PC-9 (cell line): ENCODE data around the gene RAX. TPM values are rescaled to one million over a fixed set of nuclear protein-coding genes. Genes with fewer than 3 reads are reported as not detected.

ENCODE experiments used
- BruUV-seq: library from RNA; stranded (reverse); fragments of 400-500 nt; replicated peaks from 2 replicates; lab custom pipeline; 2021; lab: Mats Ljungman, UMichigan
- CTCF ChIA-PET: fragments of 300-600 bp; sonication (Branson Sonifier 250); formaldehyde crosslinking; loops from one replicate; lab custom pipeline; 2022; ENCODE audit warnings: antibody characterized with exemption; lab: Charles Lee
- POLR2A ChIA-PET: fragments of 300-600 bp; sonication (Branson Sonifier 250); formaldehyde crosslinking; loops from one replicate; lab custom pipeline; 2022; ENCODE audit warnings: antibody characterized with exemption; ENCODE audit not compliant: unreplicated experiment; lab: Charles Lee
- DNase-seq, 2 experiments: peaks; one replicate each; pipeline versions ENCODE4 v3.0.0 to v3.0.0-alpha.2; 2015 to 2022; ENCODE audit warnings: mixed read lengths in 1 of 2
- H2AFZ ChIP-seq: fragments of 200-600 bp; sonication (generic); 2 replicates; pipeline ENCODE4 v1.8.1; 2017; ENCODE audit warnings: antibody characterized with exemption
- H3F3A ChIP-seq: fragments of 200-600 bp; sonication (generic); 2 replicates; pipeline ENCODE4 v1.8.1; 2017; ENCODE audit warnings: antibody characterized with exemption, mild to moderate bottlenecking, low read depth; ENCODE audit not compliant: insufficient read depth
- H3K27ac ChIP-seq: fragments of 200-600 bp; sonication (generic); 2 replicates; pipeline ENCODE4 v1.6.1; 2016; ENCODE audit warnings: mixed run types
- H3K27me3 ChIP-seq: fragments of 200-600 bp; sonication (generic); 2 replicates; pipeline ENCODE4 v1.6.1; 2016; ENCODE audit warnings: low read depth, mixed run types; ENCODE audit not compliant: insufficient read depth
- H3K36me3 ChIP-seq: fragments of 200-600 bp; sonication (generic); 2 replicates; pipeline ENCODE4 v1.6.1; 2016; ENCODE audit warnings: low read depth, mixed run types
- H3K4me1 ChIP-seq: fragments of 200-600 bp; sonication (generic); replicated peaks from 2 replicates; pipeline ENCODE4 v1.6.1; 2016; ENCODE audit warnings: mixed run types; ENCODE audit not compliant: insufficient read depth
- H3K4me2 ChIP-seq: fragments of 200-600 bp; sonication (generic); 2 replicates; pipeline ENCODE4 v1.6.1; 2017; ENCODE audit warnings: mixed run types
- H3K4me3 ChIP-seq: fragments of 200-600 bp; sonication (generic); 2 replicates; pipeline ENCODE4 v1.6.1; 2016; ENCODE audit warnings: mixed run types
- H3K79me2 ChIP-seq: fragments of 200-600 bp; sonication (generic); 2 replicates; pipeline ENCODE4 v1.6.1; 2017; ENCODE audit warnings: low read depth, mixed run types
- H3K9me2 ChIP-seq: fragments of 200-600 bp; sonication (generic); 2 replicates; pipeline ENCODE4 v1.8.1; 2017; ENCODE audit warnings: mild to moderate bottlenecking; ENCODE audit not compliant: insufficient read depth
- H3K9me3 ChIP-seq: fragments of 200-600 bp; sonication (generic); 2 replicates; pipeline ENCODE4 v1.8.1; 2016; ENCODE audit warnings: low read depth; ENCODE audit not compliant: insufficient read depth
- H4K20me1 ChIP-seq: fragments of 200-600 bp; sonication (generic); 2 replicates; pipeline ENCODE4 v1.8.1; 2017; ENCODE audit not compliant: insufficient read depth
- CTCF ChIP-seq: fragments of 200-600 bp; sonication (generic); conservative IDR thresholded peaks from 2 replicates; pipeline ENCODE4 v1.6.1; 2017; ENCODE audit warnings: mixed run types, antibody characterized with exemption, mild to moderate bottlenecking, moderate library complexity
- EZH2 ChIP-seq: fragments of 200-600 bp; sonication (generic); IDR thresholded peaks from 2 replicates; pipeline ENCODE4 v1.8.0; 2017; ENCODE audit warnings: antibody characterized with exemption, low read depth
- intact Hi-C: fragments of 100-400 bp; cut with micrococcal nuclease; formaldehyde crosslinking; loops from one replicate; pipeline ENCODE4 v1.10.0; 2022; ENCODE audit not compliant: unreplicated experiment
- total RNA-seq: library from RNA; stranded (reverse); gene quantifications from 2 replicates; pipeline ENCODE4 v1.2.3, GENCODE V29; 2021

Gene RAX
- total RNA-seq, 1 experiment from 2014 or later: not detected

- no peaks in the 10 kb centered on the region for H3K79me2 ChIP-seq
- H3K4me3 ChIP-seq: no peak overlapping the region
- no peaks in the 10 kb centered on the region for H4K20me1 ChIP-seq
- intact Hi-C loops: no loop called here
- no peaks in the 10 kb centered on the region for H3K4me1 ChIP-seq
- no peak overlapping the region for H2AFZ ChIP-seq
- no peaks in the 10 kb centered on the region for H3F3A ChIP-seq
- no peaks in the 10 kb centered on the region for H3K9me2 ChIP-seq
- H3K9me3 ChIP-seq: no peaks in the 10 kb centered on the region
- no peak for TF ChIP-seq CTCF
- no peak for TF ChIP-seq EZH2
- H3K27ac ChIP-seq: no peak overlapping the region
- DNase-seq: no peak
- ChIA-PET POLR2A (no interaction called here), CTCF (no interaction called here)
- no TSS peak for BruUV-seq
- no peaks in the 10 kb centered on the region for H3K36me3 ChIP-seq
- no peak overlapping the region for H3K4me2 ChIP-seq
- no peaks in the 10 kb centered on the region for H3K27me3 ChIP-seq
These were observed 6.5 kb upstream of the RAX start for GRCh38 chr18:59279722-59280121.

GRCh38 chr18:59279193-59279592 is 5.9 kb upstream of the RAX start:
- no peak overlapping the region for H3K27ac ChIP-seq
- H3K4me1 ChIP-seq: no peaks in the 10 kb centered on the region
- H3K4me3 ChIP-seq: no peak overlapping the region
- no peak for TF ChIP-seq CTCF
- TF ChIP-seq EZH2: no peak
- POLR2A ChIA-PET: no interaction called here
- H3K36me3 ChIP-seq: no peaks in the 10 kb centered on the region
- CTCF ChIA-PET: no interaction called here
- H3F3A ChIP-seq: no peaks in the 10 kb centered on the region
- no peaks in the 10 kb centered on the region for H3K27me3 ChIP-seq
- H2AFZ ChIP-seq: no peak overlapping the region
- no peaks in the 10 kb centered on the region for H3K9me2 ChIP-seq
- H4K20me1 ChIP-seq: no peaks in the 10 kb centered on the region
- no peak for DNase-seq
- H3K9me3 ChIP-seq: no peaks in the 10 kb centered on the region
- no peaks in the 10 kb centered on the region for H3K79me2 ChIP-seq
- no TSS peak for BruUV-seq
- no peak overlapping the region for H3K4me2 ChIP-seq
- intact Hi-C loops: no loop called here

- Histone ChIP-seq H3K27ac (no peak overlapping the region), H3K4me1 (no peaks in the 10 kb centered on the region), H3F3A (no peaks in the 10 kb centered on the region), H3K9me3 (no peaks in the 10 kb centered on the region), H3K9me2 (no peaks in the 10 kb centered on the region), H2AFZ (no peak overlapping the region), H3K27me3 (no peaks in the 10 kb centered on the region), H4K20me1 (no peaks in the 10 kb centered on the region), H3K4me2 (no peak overlapping the region), H3K36me3 (no peaks in the 10 kb centered on the region), H3K4me3 (no peak overlapping the region), H3K79me2 (no peaks in the 10 kb centered on the region)
- no TSS peak for BruUV-seq
- intact Hi-C loops: no loop called here
- ChIA-PET POLR2A (no interaction called here), CTCF (no interaction called here)
- no peak for DNase-seq
- TF ChIP-seq CTCF (no peak), EZH2 (no peak)
These were observed 5.5 kb upstream of the RAX start for GRCh38 chr18:59278793-59279192.
